Endothelial cell (in vitro differentiated cells): ENCODE measurements around the gene CDON. TPM values are rescaled to one million over a fixed set of nuclear protein-coding genes. Genes with fewer than 3 reads are reported as not detected.

ENCODE experiments used
- DNase-seq: peaks from one replicate; pipeline ENCODE4 v3.0.0; 2021; ENCODE audit warnings: low spot score
- H3K27ac Mint-ChIP-seq: one replicate; pipeline ENCODE4 v1.8.0; 2021; ENCODE audit warnings: mixed read lengths, inconsistent platforms; ENCODE audit not compliant: unreplicated experiment
- H3K27me3 Mint-ChIP-seq: one replicate; pipeline ENCODE4 v1.8.0; 2021; ENCODE audit warnings: mild to moderate bottlenecking, moderate library complexity, mixed read lengths, inconsistent platforms; ENCODE audit not compliant: unreplicated experiment
- H3K36me3 Mint-ChIP-seq: one replicate; pipeline ENCODE4 v1.8.0; 2021; ENCODE audit warnings: mild to moderate bottlenecking, low read depth, mixed read lengths, inconsistent platforms; ENCODE audit not compliant: unreplicated experiment
- H3K4me1 Mint-ChIP-seq: one replicate; pipeline ENCODE4 v1.8.0; 2021; ENCODE audit warnings: mild to moderate bottlenecking, mixed read lengths, inconsistent platforms; ENCODE audit not compliant: unreplicated experiment
- H3K4me3 Mint-ChIP-seq: one replicate; pipeline ENCODE4 v1.8.0; 2021; ENCODE audit warnings: mild to moderate bottlenecking, mixed read lengths, inconsistent platforms; ENCODE audit not compliant: unreplicated experiment
- H3K9me3 Mint-ChIP-seq: one replicate; pipeline ENCODE4 v1.8.0; 2021; ENCODE audit warnings: mixed read lengths, inconsistent platforms; ENCODE audit not compliant: unreplicated experiment
- total RNA-seq: library from RNA; stranded (reverse); fragmentation: NEBNext Ultra II Directional; extraction: Animal tissue kit (Norgen Biotek cat#: 25700); gene quantifications from one replicate; pipeline ENCODE4 v1.2.1, GENCODE V29; 2021; ENCODE audit not compliant: unreplicated experiment
- TF ChIP-seq, protein P1 (sequence below): fragments of 200-600 bp; sonication (generic); IDR thresholded peaks from one replicate; pipeline ENCODE4 v1.5.0; 2021; ENCODE audit warnings: antibody characterized with exemption; ENCODE audit not compliant: unreplicated experiment

CDON gene
- total RNA-seq, 1 donor from 2014 or later = 25.2 TPM

DNA sequence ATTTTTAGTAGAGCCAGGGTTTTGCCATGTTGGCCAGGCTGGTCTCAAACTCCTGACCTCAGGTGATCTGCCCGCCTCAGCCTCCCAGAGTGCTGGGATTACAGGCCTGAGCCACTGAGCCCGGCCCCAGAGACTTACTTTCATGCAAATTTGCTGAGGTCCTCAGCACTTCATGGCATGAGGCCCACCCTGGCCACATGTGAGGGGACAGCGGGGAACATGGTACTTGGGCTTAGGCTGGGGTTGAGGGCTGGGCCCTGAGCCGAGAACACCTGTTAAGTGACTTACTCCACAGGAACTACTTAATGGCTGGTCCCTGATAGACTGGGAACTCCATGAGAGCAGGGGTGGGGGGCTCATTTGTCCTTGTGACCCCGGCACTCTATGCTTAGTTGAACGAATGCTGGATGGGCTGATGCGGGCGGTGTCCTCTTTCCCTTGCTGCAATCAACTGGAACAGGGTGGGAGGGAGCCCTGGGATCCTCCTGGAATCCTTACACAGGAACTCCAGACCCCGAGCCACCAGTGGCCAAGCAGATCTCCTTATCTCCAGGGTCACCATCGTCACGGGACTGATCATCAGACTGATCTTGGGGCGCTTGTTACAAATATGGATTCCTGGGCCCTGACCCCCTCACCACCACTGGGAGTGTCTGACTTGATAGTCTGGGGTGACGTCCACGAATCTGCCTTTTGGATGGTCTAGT lies 115.8 kb downstream of the CDON start:
- TF ChIP-seq, protein P1, sequence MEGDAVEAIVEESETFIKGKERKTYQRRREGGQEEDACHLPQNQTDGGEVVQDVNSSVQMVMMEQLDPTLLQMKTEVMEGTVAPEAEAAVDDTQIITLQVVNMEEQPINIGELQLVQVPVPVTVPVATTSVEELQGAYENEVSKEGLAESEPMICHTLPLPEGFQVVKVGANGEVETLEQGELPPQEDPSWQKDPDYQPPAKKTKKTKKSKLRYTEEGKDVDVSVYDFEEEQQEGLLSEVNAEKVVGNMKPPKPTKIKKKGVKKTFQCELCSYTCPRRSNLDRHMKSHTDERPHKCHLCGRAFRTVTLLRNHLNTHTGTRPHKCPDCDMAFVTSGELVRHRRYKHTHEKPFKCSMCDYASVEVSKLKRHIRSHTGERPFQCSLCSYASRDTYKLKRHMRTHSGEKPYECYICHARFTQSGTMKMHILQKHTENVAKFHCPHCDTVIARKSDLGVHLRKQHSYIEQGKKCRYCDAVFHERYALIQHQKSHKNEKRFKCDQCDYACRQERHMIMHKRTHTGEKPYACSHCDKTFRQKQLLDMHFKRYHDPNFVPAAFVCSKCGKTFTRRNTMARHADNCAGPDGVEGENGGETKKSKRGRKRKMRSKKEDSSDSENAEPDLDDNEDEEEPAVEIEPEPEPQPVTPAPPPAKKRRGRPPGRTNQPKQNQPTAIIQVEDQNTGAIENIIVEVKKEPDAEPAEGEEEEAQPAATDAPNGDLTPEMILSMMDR = no peak
- peaks cover 12% of the 10 kb centered on the region for H3K4me1 Mint-ChIP-seq
- no peak for DNase-seq
- H3K27me3 Mint-ChIP-seq = peaks cover 3% of the 10 kb centered on the region
- H3K9me3 Mint-ChIP-seq = no peaks in the 10 kb centered on the region
- H3K27ac Mint-ChIP-seq = no peak overlapping the region
- peaks cover 3% of the 10 kb centered on the region for H3K36me3 Mint-ChIP-seq
- H3K4me3 Mint-ChIP-seq = no peak overlapping the region

DNA sequence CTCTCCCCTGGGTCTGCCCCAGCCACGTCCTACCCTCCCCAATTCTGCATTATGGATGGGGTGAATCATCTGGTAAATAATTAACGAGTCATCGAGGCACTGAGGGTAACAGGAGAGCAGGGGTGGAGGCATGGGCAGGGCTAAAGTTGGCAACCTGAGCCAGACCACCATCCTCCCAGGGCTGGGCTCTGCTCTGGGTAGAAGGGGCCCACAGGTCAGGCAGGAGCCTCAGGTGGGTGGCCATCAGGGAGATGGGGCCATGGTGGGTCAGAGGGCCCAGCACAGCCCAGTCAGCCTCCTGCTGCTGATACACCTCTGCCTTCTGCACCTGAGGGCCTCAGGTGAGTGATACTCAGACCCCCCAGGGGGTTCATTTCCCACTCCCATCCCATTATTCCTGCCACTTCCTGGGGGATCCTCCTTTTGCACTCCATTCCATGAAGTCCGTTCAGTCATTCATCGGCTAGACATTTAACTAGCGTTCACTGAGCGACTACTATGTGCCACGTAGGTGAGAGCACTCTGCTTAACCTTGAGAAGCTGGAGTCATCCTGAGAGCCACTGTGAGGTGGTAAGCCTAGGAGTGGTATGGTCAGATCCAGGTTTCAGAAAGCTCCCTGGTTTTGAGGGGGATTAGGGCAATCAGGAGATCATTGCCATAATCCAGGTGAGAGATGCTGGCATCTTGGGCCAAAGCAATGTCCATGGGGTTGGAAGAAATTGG lies 116.7 kb downstream of the CDON start, which contains the start of gene VSIG10L2:
Gene VSIG10L2 (plus strand): TSS at position 248 of the 724 bp plus-strand sequence. CDS start 12 bp downstream, at position 260.
- no peak for DNase-seq
- Mint-ChIP-seq H3K9me3 (no peaks in the 10 kb centered on the region), H3K27ac (no peak within 1 kb of the TSS), H3K4me3 (no peak within 1 kb of the TSS), H3K27me3 (no peaks in the 10 kb centered on the region), H3K36me3 (no peaks in the 10 kb centered on the region), H3K4me1 (peaks cover 16% of the 10 kb centered on the region)
- TF ChIP-seq, protein P1 = no peak

DNA sequence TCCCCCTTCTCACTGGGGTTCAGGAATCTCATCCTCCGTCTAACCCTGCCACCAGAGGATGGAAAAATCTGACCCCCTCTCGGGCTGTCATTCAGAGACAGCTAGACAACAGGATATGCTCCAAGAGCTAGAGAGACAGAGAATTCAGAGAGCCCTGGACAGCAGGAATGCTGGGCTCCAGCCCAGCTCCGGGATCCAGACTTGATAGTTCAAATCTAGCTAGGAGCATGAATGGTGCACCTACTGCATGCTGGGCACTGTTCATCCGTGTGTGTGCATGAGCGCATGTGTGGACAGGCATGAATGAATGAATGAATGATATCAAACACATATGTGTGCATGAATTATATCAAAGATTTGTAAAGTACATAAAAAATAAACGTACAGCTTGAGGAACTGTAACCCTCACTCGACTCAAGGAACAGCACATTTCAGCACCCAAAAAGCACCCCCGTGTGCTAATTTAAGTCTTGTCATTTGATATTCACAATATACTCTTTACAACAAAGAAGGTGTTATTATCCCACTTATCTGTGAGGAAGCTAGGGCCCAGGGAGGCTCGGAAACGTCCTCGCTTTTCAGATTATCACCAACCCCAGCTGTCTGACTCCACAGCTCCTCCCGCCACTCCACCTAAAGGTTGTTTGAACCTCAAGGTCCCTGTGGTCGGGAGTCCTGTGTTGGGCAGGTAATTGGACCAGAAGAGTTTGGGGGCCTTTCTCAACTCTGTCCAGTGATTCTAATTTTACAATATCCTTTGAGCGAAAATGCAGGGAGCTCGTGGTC lies 117.5 kb downstream of the CDON start:
- peaks cover 16% of the 10 kb centered on the region for H3K4me1 Mint-ChIP-seq
- no peak overlapping the region for H3K4me3 Mint-ChIP-seq
- H3K36me3 Mint-ChIP-seq = no peaks in the 10 kb centered on the region
- DNase-seq = no peak
- H3K27me3 Mint-ChIP-seq = no peaks in the 10 kb centered on the region
- H3K9me3 Mint-ChIP-seq = no peaks in the 10 kb centered on the region
- H3K27ac Mint-ChIP-seq = no peak overlapping the region
- TF ChIP-seq, protein P1 = no peak

- H3K27me3 Mint-ChIP-seq = no peaks in the 10 kb centered on the region
- TF ChIP-seq, protein P1 = no peak
- H3K4me1 Mint-ChIP-seq = peaks cover 16% of the 10 kb centered on the region
- no peak overlapping the region for H3K4me3 Mint-ChIP-seq
- H3K9me3 Mint-ChIP-seq = no peaks in the 10 kb centered on the region
- no peak for DNase-seq
- H3K27ac Mint-ChIP-seq = no peak overlapping the region
- no peaks in the 10 kb centered on the region for H3K36me3 Mint-ChIP-seq
Observed at GRCh38 chr11:125944350-125945010, 118.2 kb downstream of the CDON start.
